GM20000 (cell line): Measurements from ENCODE around the gene FARP1.

Experiments used
- DNase-seq: peaks from one replicate; pipeline ENCODE4 v3.0.0; 2012; ENCODE audit warnings: low spot score
- TF ChIP-seq, protein P1 (sequence below): IDR thresholded peaks from 2 replicates; pipeline ENCODE4 v1.5.1; 2012; ENCODE audit warnings: mild to moderate bottlenecking, control low read depth; ENCODE audit errors: extremely low read depth, missing control alignments

FARP1 gene

DNA sequence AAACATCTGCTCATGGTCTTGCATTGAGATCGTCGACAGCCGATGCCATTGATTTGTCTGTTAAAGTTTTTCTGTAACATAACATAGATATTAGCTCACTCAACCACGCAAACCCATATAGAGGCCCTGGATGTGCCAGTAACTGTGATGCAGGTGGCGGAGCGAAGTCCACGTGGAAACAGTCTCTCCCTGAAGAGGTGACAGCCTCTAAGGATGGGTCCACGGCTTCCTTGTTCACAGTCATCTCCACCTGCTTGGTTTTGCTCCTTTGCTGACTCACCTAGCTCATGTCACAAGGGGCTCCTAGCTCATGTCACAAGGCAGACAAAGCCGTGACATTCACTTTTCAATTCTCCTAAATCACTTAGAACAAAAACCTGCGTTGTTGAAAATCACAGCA is 42.4 kb upstream of the FARP1 start:
- no peak for DNase-seq
- TF ChIP-seq, protein P1, sequence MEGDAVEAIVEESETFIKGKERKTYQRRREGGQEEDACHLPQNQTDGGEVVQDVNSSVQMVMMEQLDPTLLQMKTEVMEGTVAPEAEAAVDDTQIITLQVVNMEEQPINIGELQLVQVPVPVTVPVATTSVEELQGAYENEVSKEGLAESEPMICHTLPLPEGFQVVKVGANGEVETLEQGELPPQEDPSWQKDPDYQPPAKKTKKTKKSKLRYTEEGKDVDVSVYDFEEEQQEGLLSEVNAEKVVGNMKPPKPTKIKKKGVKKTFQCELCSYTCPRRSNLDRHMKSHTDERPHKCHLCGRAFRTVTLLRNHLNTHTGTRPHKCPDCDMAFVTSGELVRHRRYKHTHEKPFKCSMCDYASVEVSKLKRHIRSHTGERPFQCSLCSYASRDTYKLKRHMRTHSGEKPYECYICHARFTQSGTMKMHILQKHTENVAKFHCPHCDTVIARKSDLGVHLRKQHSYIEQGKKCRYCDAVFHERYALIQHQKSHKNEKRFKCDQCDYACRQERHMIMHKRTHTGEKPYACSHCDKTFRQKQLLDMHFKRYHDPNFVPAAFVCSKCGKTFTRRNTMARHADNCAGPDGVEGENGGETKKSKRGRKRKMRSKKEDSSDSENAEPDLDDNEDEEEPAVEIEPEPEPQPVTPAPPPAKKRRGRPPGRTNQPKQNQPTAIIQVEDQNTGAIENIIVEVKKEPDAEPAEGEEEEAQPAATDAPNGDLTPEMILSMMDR: no peak

DNA sequence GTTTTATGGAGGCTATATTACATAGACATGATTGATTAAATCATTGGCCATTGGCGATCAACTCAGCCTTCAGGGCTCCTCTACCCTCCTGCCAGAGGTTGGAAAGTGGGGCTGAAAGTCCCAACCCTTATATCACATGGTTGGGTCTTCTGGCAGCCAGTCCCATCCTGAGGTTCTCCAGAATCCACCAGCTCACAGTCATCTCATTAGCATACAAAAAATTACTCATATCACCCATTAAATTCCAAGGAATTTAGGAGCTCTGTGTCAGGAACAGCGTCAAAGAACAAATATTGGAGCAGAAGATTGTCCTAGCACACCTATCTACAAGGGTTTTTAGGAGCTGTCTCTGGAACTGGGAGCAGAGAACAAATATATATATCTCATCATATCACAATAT is 39.4 kb upstream of the FARP1 start:
- TF ChIP-seq, protein P1: no peak
- DNase-seq: no peak

- TF ChIP-seq, protein P1: no peak
Observed at GRCh38 chr13:98103942-98104880, 38.7 kb upstream of the FARP1 start.

DNA sequence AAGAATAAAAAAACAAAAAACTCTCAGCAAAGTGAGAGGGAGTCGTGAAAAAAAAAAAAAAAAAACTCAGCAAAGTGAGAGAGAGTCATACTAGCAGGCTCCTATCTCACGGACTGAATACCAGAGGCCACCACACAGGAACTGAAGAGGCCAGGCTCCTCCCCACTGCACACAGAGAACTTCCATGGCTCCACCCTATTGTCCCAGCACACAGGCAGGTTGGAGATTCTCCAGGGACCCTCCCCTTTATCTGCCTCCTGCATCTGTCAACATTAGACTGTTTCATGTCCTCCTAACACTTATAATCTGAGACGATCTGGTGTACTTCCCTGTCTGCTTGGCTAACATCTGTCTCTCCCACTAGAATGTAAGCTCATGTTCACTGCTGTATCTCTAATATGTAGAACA is 37.0 kb upstream of the FARP1 start:
- DNase-seq: no peak
- TF ChIP-seq, protein P1: no peak

More at GRCh38 chr13:98103942-98104880, 38.7 kb upstream of the FARP1 start:
- no peak for DNase-seq

DNA sequence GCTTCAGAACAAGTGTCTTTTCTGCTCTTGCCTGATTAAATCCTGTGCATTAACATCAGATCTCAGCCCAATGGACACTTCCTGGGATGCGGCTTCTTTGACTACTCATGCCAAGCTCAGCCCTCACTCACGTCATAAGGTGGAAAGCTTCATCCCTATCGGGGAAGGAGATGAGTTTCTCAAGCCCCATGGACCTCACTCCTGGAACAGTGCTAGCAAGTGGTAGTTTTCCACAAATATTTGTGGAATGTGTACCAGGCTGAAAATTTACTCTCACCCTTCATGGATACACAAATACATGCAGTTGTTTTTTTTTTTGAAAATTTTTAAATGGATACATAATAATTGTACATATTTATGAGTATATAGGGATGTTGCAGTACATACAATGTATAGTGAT is 34.6 kb upstream of the FARP1 start:
- TF ChIP-seq, protein P1: no peak
- DNase-seq: no peak

DNA sequence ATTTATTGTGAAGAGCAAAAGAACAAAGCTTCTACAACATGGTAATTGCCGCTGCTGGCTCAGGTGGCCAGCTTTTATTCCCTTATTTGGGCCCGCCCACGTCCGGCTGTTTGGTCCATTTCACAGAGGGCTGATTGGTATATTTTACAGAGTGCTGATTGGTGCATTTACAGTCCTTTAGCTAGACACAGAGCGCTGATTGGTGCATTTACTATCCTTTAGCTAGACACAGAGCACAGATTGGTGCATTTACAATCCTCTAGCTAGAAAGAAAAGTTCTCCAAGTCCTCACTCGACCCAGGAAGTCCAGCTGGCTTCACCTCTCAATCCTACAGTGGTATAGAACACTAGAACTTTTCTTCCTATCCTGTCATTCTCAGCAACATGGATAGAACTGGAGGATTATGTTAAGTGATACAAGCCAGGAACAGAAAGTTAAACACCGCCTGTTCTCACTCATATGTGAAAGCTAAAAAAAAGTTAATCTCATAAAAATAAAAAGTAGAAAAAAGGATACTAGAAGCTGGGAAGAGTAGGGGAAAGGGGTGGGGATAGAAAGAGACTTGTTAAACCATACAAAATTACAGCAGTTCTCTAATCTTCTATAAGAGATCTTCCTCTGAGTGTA is 33.6 kb upstream of the FARP1 start:
- TF ChIP-seq, protein P1: no peak
- DNase-seq: no peak

DNA sequence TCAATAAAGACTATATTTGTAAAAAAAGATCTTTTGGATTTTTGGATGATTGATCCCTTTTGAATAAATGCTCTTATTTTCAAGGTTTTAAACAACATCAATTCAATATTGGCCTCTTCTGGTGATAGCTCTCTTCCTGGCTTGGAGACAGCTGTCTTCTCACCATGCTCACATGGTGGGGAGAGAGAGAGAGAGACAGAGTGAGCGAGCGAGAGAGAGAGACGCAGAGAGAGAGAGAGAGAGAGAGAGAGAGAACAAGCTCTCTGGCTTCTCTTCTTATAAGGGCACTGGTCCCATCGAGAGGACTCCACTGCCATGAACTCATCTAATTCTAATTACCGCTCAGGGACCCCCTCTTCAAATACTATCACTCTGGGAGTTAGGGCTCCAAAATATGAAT is 32.1 kb upstream of the FARP1 start:
- TF ChIP-seq, protein P1: no peak
- DNase-seq: no peak
